ENCODE data around the gene ARL2BP. TPM values are rescaled to one million over a fixed set of nuclear protein-coding genes. Genes with fewer than 3 reads are reported as not detected.

The ARL2BP gene
- total and polyA plus RNA-seq, 2 of the 4 experiments (the other 2 are of a cell fraction), result 46.9 to 73.7 TPM

- Histone ChIP-seq H4K8ac (ENCODE audit: low read depth in 2 of 2, low read length in 2 of 2) (no peak overlapping the region), H3K4me2 (ENCODE audit: low read depth, low read length) (no peak overlapping the region), H3K56ac (ENCODE audit: extremely low read depth, insufficient read depth, low read length) (no peak overlapping the region), H2AK9ac (replicated peaks; ENCODE audit: low read depth, low read length, poor library complexity) (no peak overlapping the region), H2AFZ (replicated peaks; ENCODE audit: low read length, poor library complexity) (no peak overlapping the region), H2AK5ac (ENCODE audit: low read depth, low read length) (no peak overlapping the region; the same call in 1 of the 2 replicates), H3K9me1 (ENCODE audit: insufficient read depth, low read length) (no peaks in the 10 kb centered on the region), H2BK120ac (ENCODE audit: low read depth, low read length) (no peak overlapping the region), H4K91ac (ENCODE audit: insufficient read depth, low read depth, low read length) (no peak overlapping the region), H2BK15ac (ENCODE audit: low read depth, low read length) (no peak overlapping the region), H3K4me3 (ENCODE audit: insufficient read depth, low read depth, low read length) (no peak overlapping the region), H3K4ac (ENCODE audit: low read depth, low read length) (no peak overlapping the region), H4K5ac (ENCODE audit: low read depth, low read length) (no peak overlapping the region), H3K27me3 (ENCODE audit: control insufficient read depth, insufficient read depth, low read length) (peaks cover 22% of the 10 kb centered on the region), H3K79me1 (ENCODE audit: low read depth in 1 of 2, low read length in 2 of 2) (no peaks in the 10 kb centered on the region), H3K23ac (ENCODE audit: low read depth, low read length) (no peak overlapping the region), H3K14ac (replicated peaks; ENCODE audit: low read depth, low read length) (no peak overlapping the region), H3K36me3 (ENCODE audit: control insufficient read depth, insufficient read depth, low read length) (no peaks in the 10 kb centered on the region), H3K4me1 (ENCODE audit: control insufficient read depth, insufficient read depth, low read length) (no peaks in the 10 kb centered on the region), H2BK20ac (ENCODE audit: low read depth, low read length) (no peak overlapping the region), H3K9me3 (ENCODE audit: control insufficient read depth, insufficient read depth, low read length) (no peaks in the 10 kb centered on the region), H3K27ac (ENCODE audit: insufficient read depth, low read length) (no peak overlapping the region), H2BK5ac (ENCODE audit: low read depth, low read length, poor library complexity, severe bottlenecking) (no peak overlapping the region), H3K18ac (ENCODE audit: low read depth, low read length) (no peak overlapping the region), H4K20me1 (ENCODE audit: insufficient read depth, low read length) (no peaks in the 10 kb centered on the region; the same call in 1 of the 2 replicates), H3K9ac (ENCODE audit: low read depth, low read length) (no peak overlapping the region)
- no CpG with 5 or more reads among the region's 5 CpGs for WGBS, 2 experiments (ENCODE audit: extremely low coverage in 2 of 2, insufficient read length in 1 of 2)
- in situ Hi-C loops (cut with MboI; ENCODE audit: low sequenced_read_pairs) (no loop called here), dilution Hi-C loops (cut with HindIII; ENCODE audit: low sequenced_read_pairs, unreplicated experiment) (no loop called here), intact Hi-C loops (cut with micrococcal nuclease) (no loop called here)
- CTCF ChIA-PET, result no interaction called here
- TF ChIP-seq SMC3 (IDR thresholded peaks at IDR 0.05; ENCODE audit: low read depth, low read length), result no peak
- no peak for TF ChIP-seq CEBPB (IDR thresholded peaks at IDR 0.05; ENCODE audit: low read depth, low read length)
- TF ChIP-seq, protein P1, sequence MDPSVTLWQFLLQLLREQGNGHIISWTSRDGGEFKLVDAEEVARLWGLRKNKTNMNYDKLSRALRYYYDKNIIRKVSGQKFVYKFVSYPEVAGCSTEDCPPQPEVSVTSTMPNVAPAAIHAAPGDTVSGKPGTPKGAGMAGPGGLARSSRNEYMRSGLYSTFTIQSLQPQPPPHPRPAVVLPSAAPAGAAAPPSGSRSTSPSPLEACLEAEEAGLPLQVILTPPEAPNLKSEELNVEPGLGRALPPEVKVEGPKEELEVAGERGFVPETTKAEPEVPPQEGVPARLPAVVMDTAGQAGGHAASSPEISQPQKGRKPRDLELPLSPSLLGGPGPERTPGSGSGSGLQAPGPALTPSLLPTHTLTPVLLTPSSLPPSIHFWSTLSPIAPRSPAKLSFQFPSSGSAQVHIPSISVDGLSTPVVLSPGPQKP (IDR thresholded peaks at IDR 0.05; ENCODE audit: borderline replicate concordance, low read depth, low read length), result no peak
- no peak for TF ChIP-seq MAZ (IDR thresholded peaks at IDR 0.05; ENCODE audit: borderline replicate concordance, low read depth, low read length)
- TF ChIP-seq RCOR1 (IDR thresholded peaks at IDR 0.05; ENCODE audit: insufficient replicate concordance, low read length), result no peak
- TF ChIP-seq, protein P2, sequence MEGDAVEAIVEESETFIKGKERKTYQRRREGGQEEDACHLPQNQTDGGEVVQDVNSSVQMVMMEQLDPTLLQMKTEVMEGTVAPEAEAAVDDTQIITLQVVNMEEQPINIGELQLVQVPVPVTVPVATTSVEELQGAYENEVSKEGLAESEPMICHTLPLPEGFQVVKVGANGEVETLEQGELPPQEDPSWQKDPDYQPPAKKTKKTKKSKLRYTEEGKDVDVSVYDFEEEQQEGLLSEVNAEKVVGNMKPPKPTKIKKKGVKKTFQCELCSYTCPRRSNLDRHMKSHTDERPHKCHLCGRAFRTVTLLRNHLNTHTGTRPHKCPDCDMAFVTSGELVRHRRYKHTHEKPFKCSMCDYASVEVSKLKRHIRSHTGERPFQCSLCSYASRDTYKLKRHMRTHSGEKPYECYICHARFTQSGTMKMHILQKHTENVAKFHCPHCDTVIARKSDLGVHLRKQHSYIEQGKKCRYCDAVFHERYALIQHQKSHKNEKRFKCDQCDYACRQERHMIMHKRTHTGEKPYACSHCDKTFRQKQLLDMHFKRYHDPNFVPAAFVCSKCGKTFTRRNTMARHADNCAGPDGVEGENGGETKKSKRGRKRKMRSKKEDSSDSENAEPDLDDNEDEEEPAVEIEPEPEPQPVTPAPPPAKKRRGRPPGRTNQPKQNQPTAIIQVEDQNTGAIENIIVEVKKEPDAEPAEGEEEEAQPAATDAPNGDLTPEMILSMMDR (conservative IDR thresholded peaks at IDR 0.05; ENCODE audit: low read depth, low read length), result no peak
- TF ChIP-seq BHLHE40 (IDR thresholded peaks at IDR 0.05; ENCODE audit: low read depth, low read length), result no peak
- TF ChIP-seq NFE2L2 (IDR thresholded peaks at IDR 0.05; ENCODE audit: low read depth, low read length), result no peak
- no peak for TF ChIP-seq MXI1 (IDR thresholded peaks at IDR 0.05; ENCODE audit: borderline replicate concordance, low read depth, low read length)
- TF ChIP-seq POLR2A (IDR thresholded peaks at IDR 0.05; ENCODE audit: low read depth, low read length), result no peak
- no peak for TF ChIP-seq CHD1 (IDR thresholded peaks at IDR 0.05; ENCODE audit: low read depth, low read length)
- TF ChIP-seq FOS (IDR thresholded peaks at IDR 0.05; ENCODE audit: low read depth, low read length), result no peak
- no peak for TF ChIP-seq RAD21 (IDR thresholded peaks at IDR 0.05; ENCODE audit: low read length)
- TF ChIP-seq MAFK (IDR thresholded peaks at IDR 0.05; ENCODE audit: low read depth, low read length), result no peak
- TF ChIP-seq RFX5 (IDR thresholded peaks at IDR 0.05; ENCODE audit: low read depth, low read length), result no peak
- TF ChIP-seq USF2 (IDR thresholded peaks at IDR 0.05; ENCODE audit: low read depth, low read length), result no peak
- no peak for DNase-seq
- POLR2A ChIA-PET (ENCODE audit: unreplicated experiment), result no interaction called here
- BruUV-seq (replicated peaks), result no TSS peak
- no peak for ATAC-seq (ENCODE audit: low read depth)
Measured at GRCh38 chr16:57276596-57276995, 31.5 kb downstream of the ARL2BP start.
